ENCODE measurements around the gene NFX1. TPM values are rescaled to one million over a fixed set of nuclear protein-coding genes. Genes with fewer than 3 reads are reported as not detected.
A peak's percentile ranks its signal among the peaks of the same experiment; 100 is the strongest.

The NFX1 gene
- polyA plus RNA-seq, 1 donor: 33.4 TPM

- H3K27me3 ChIP-seq (ENCODE audit: control insufficient read depth, insufficient read depth, low read length): no peaks in the 10 kb centered on the region
- H3K36me3 ChIP-seq (ENCODE audit: control insufficient read depth, insufficient read depth, low read length): no peaks in the 10 kb centered on the region
- peak in 1 of 2 donors; percentile 47 for DNase-seq
- H3K9me3 ChIP-seq (ENCODE audit: control insufficient read depth, low read depth, low read length): no peaks in the 10 kb centered on the region
- whole genome bisulfite sequencing (ENCODE audit: insufficient coverage, low lambda C conversion rate): no CpG with 5 or more reads among the region's 13 CpGs
- H3K27ac ChIP-seq (ENCODE audit: low read length): peak overlapping the region; percentile 42
- H3K4me1 ChIP-seq (ENCODE audit: control insufficient read depth, insufficient read depth, low read length): peaks cover 31% of the 10 kb centered on the region
- no peak overlapping the region for H3K4me3 ChIP-seq (ENCODE audit: low read length)
Measured at GRCh38 chr9:33414889-33415500, 124.7 kb downstream of the NFX1 start.

GRCh38 chr9:33415501-33416038 is 125.3 kb downstream of the NFX1 start:
- Histone ChIP-seq H3K27me3 (ENCODE audit: control insufficient read depth, insufficient read depth, low read length) (no peaks in the 10 kb centered on the region), H3K4me1 (ENCODE audit: control insufficient read depth, insufficient read depth, low read length) (peaks cover 31% of the 10 kb centered on the region), H3K9me3 (ENCODE audit: control insufficient read depth, low read depth, low read length) (no peaks in the 10 kb centered on the region), H3K36me3 (ENCODE audit: control insufficient read depth, insufficient read depth, low read length) (no peaks in the 10 kb centered on the region), H3K27ac (ENCODE audit: low read length) (peak overlapping the region; percentile 42), H3K4me3 (ENCODE audit: low read length) (no peak overlapping the region)
- no CpG with 5 or more reads among the region's 9 CpGs for WGBS (ENCODE audit: insufficient coverage, low lambda C conversion rate)
- DNase-seq: peak; percentile 83 to 90

DNA sequence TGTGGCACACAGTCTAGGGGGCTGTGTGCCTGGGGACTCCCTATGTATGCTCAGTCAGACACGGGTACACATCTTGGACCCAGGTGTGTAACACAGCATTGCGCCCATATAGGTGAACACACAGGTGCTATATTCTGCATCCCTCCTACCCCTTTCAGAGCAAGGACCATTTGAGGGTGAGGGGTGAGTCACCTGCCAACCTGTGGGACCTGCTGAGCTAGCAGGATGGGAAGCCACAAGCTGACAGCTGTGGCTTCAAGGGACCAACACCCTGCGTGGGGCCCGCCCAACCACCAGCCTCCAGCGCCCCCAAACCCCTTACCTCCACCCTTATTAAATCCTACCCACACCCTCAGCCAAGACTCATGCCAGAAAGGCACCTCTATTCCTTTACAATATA is 126.7 kb downstream of the NFX1 start:
- H3K36me3 ChIP-seq (ENCODE audit: control insufficient read depth, insufficient read depth, low read length): no peaks in the 10 kb centered on the region
- H3K27ac ChIP-seq (ENCODE audit: low read length): peak overlapping the region; percentile 27
- H3K4me1 ChIP-seq (ENCODE audit: control insufficient read depth, insufficient read depth, low read length): peaks cover 31% of the 10 kb centered on the region
- H3K27me3 ChIP-seq (ENCODE audit: control insufficient read depth, insufficient read depth, low read length): no peaks in the 10 kb centered on the region
- no CpG with 5 or more reads among the region's 5 CpGs for WGBS (ENCODE audit: insufficient coverage, low lambda C conversion rate)
- H3K4me3 ChIP-seq (ENCODE audit: low read length): no peak overlapping the region
- DNase-seq: no peak
- no peaks in the 10 kb centered on the region for H3K9me3 ChIP-seq (ENCODE audit: control insufficient read depth, low read depth, low read length)

GRCh38 chr9:33418090-33418489 is 127.8 kb downstream of the NFX1 start:
- H3K36me3 ChIP-seq (ENCODE audit: control insufficient read depth, insufficient read depth, low read length): no peaks in the 10 kb centered on the region
- no CpG with 5 or more reads among the region's 8 CpGs for WGBS (ENCODE audit: insufficient coverage, low lambda C conversion rate)
- no peaks in the 10 kb centered on the region for H3K27me3 ChIP-seq (ENCODE audit: control insufficient read depth, insufficient read depth, low read length)
- H3K27ac ChIP-seq (ENCODE audit: low read length): no peak overlapping the region
- DNase-seq: peak in 1 of 2 donors; percentile 33
- no peak overlapping the region for H3K4me3 ChIP-seq (ENCODE audit: low read length)
- H3K9me3 ChIP-seq (ENCODE audit: control insufficient read depth, low read depth, low read length): no peaks in the 10 kb centered on the region
- peaks cover 31% of the 10 kb centered on the region for H3K4me1 ChIP-seq (ENCODE audit: control insufficient read depth, insufficient read depth, low read length)

DNA sequence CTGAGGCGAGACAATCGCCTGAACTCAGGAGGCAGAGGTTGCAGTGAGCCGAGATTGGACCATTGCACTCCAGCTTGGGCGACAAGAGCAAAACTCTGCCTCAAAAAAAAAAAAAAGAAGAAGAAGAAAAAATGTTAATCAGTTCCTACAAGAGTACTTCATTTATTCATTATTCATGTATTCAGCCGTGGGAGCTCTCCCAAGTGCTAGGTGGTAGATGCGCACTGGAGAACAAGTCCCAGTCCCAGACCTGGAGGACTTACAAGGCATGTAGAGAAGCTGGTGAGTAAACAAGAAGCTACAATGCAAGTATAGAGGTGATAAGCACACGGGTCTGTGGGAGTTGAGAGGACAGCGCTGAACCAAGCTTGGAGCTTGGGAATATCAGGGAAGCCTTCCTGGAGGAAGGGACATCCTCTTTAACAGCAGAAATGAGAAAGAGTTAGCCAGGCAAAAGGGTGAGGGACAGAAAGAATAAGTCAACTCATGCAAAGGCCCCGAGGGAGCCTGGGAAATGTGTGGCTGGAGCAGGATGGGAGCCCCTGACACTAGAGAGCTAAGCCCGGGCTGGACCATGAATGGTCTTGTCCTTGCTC is 129.5 kb downstream of the NFX1 start:
- H3K9me3 ChIP-seq (ENCODE audit: control insufficient read depth, low read depth, low read length): no peaks in the 10 kb centered on the region
- H3K27me3 ChIP-seq (ENCODE audit: control insufficient read depth, insufficient read depth, low read length): no peaks in the 10 kb centered on the region
- H3K4me1 ChIP-seq (ENCODE audit: control insufficient read depth, insufficient read depth, low read length): peaks cover 21% of the 10 kb centered on the region
- 70% methylated on average over 2 of the region's 10 CpGs for WGBS (ENCODE audit: insufficient coverage, low lambda C conversion rate)
- H3K4me3 ChIP-seq (ENCODE audit: low read length): no peak overlapping the region
- DNase-seq: no peak
- H3K27ac ChIP-seq (ENCODE audit: low read length): no peak overlapping the region
- H3K36me3 ChIP-seq (ENCODE audit: control insufficient read depth, insufficient read depth, low read length): no peaks in the 10 kb centered on the region

Other genes with a start within 250 kb of the NFX1 start
- 20.6 TPM for gene SMU1, start 213.8 kb upstream of the NFX1 start, polyA plus RNA-seq
- gene B4GALT1, start 123.2 kb upstream of the NFX1 start, polyA plus RNA-seq: 120 TPM
- 82.4 TPM for gene SPINK4, start 50.3 kb upstream of the NFX1 start, polyA plus RNA-seq
- 72.9 TPM for gene BAG1, start 25.8 kb upstream of the NFX1 start, polyA plus RNA-seq
- gene CHMP5, start 25.5 kb upstream of the NFX1 start, polyA plus RNA-seq: 82.0 TPM
- 40.9 TPM for gene AQP7, start 112.1 kb downstream of the NFX1 start, polyA plus RNA-seq
- 103 TPM for gene AQP3, start 157.1 kb downstream of the NFX1 start, polyA plus RNA-seq
- gene NOL6, start 183.4 kb downstream of the NFX1 start, polyA plus RNA-seq: 22.2 TPM
- 0.22 TPM for gene ANKRD18B, start 233.7 kb downstream of the NFX1 start, polyA plus RNA-seq